GM10847 (cell line): Measurements from ENCODE around the gene GSX2.

Experiments used
- POLR2A ChIP-seq: IDR thresholded peaks from 2 replicates; pipeline ENCODE4 v1.6.1; 2011; ENCODE audit not compliant: insufficient read length; ENCODE audit errors: extremely low read depth

GSX2 gene

GRCh38 chr4:54110019-54110416 lies 10.1 kb downstream of the GSX2 start:
- TF ChIP-seq POLR2A = no peak

GRCh38 chr4:54118850-54119589 lies 19.1 kb downstream of the GSX2 start:
- no peak for TF ChIP-seq POLR2A

GRCh38 chr4:54120518-54120917 lies 20.6 kb downstream of the GSX2 start:
- no peak for TF ChIP-seq POLR2A

- TF ChIP-seq POLR2A = no peak
Measured at GRCh38 chr4:54127660-54128059, 27.7 kb downstream of the GSX2 start.

GRCh38 chr4:54139332-54139731 lies 39.4 kb downstream of the GSX2 start:
- TF ChIP-seq POLR2A = no peak

DNA sequence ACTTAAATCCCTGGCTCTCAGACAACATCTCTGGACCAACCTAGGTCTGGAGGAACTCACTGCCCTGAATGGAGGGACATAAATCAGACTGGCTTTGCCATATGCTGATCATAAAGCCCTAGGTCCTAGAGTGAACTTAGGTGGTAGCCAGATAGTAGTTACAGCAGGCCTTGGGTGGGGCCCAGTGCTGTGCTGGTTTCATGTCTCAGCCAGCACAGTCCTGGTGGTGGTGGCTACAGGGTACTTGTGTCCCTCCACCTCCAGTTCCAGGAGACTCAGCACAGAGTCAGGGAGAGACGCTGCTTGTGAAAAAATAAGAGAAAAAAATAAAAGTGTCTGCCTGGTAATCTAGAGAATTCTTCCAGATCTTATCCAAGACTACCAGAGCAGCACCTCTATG lies 40.3 kb downstream of the GSX2 start:
- no peak for TF ChIP-seq POLR2A

DNA sequence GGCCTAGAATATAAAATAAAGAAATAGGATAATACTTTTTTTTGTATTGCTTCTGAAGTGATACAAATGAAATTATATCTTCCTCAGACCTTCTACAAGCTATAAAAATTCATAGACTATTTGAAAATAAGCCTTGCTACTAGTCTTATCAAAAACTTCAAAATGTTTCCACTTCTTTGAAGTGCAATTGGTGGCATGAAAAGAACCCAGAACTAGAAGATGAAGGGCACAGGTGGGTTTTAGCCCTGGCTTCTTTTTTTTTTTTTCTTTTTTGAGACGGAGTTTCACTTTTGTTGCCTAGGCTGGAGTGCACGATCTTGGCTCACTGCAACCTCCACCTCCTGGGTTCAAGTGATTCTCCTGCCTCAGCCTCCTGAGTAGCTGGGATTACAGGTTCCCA lies 44.2 kb downstream of the GSX2 start:
- TF ChIP-seq POLR2A = no peak

- TF ChIP-seq POLR2A = no peak
Measured at GRCh38 chr4:54144661-54145171, 44.8 kb downstream of the GSX2 start.

DNA sequence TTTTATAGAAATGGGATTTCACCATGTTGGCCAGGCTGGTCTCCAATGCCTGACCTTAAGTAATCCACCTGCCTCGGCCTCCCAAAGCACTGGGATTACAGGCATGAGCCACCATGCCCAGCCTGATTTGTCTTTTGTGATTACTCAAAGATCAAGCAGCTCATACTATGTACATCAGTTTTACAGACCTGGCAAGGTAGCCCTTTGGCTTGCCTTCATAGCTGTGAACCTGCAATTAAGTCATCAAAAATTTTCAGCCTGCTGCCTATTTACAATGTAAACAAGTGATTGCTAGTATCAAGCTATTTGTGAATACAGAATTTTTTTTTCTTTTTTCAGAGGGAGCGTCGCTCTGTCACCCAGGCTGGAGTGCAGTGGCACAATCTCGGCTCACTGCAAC lies 46.2 kb downstream of the GSX2 start:
- no peak for TF ChIP-seq POLR2A

DNA sequence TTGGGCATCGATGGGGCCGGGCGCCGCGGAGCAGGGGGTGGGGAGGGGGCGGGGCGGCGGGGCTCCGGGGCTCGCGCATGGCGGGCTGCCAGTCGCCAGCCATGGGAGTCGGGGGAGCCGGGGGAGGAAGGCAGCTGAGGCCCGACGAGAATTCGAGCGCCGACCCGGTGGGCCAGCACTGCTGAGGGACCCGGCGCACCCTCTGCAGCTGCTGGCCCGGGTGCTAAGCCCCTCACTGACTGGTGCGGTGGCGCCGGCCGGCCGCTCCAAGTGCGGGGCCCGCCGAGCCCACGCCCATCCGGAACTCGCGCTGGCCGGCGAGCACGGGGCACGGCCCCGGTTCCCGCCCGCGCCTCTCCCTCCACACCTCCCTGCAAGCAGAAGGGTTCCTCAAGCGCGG lies 49.4 kb downstream of the GSX2 start:
- no peak for TF ChIP-seq POLR2A
